Keratinocyte (primary cell): ENCODE results near the gene SMIM35.

Experiments used
- EZH2 ChIP-seq: IDR thresholded peaks from one replicate; pipeline ENCODE4 v1.6.1; 2012; ENCODE audit warnings: inconsistent platforms, mild to moderate bottlenecking, low read length, moderate library complexity
- TF ChIP-seq, protein P1 (sequence below), 3 experiments: IDR thresholded peaks in 1 of 3; conservative IDR thresholded peaks in 1 of 3; optimal IDR thresholded peaks in 1 of 3; 2 replicates in 2 of 3; 3 replicates in 1 of 3; pipeline versions ENCODE3 to v1.5.1; 2011; ENCODE audit warnings: low read length in 3 of 3, mild to moderate bottlenecking in 3 of 3, moderate library complexity in 2 of 3, control low read depth in 1 of 3, inconsistent platforms in 1 of 3; ENCODE audit not compliant: insufficient read depth in 2 of 3; ENCODE audit errors: extremely low read depth in 1 of 3

DNA sequence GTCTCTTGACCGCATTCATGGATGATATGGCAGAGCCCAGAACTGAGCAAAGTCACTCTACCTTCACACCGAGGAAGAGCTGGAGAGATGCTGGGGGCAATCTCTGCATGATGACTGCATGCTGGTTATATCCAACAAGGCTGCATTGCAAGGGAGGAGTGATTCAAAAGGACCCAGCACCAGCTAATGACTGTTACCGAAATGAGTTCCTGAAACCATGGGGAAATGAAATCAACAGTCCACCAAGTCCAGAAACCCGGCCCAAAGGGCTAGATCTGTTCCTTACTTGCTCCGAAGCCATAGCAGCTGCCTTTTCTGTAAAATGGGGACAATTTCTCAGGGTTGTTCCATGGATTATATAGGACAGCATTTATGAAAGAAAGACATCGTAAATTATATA, 1.2 kb upstream of the SMIM35 start:
- TF ChIP-seq, protein P1, sequence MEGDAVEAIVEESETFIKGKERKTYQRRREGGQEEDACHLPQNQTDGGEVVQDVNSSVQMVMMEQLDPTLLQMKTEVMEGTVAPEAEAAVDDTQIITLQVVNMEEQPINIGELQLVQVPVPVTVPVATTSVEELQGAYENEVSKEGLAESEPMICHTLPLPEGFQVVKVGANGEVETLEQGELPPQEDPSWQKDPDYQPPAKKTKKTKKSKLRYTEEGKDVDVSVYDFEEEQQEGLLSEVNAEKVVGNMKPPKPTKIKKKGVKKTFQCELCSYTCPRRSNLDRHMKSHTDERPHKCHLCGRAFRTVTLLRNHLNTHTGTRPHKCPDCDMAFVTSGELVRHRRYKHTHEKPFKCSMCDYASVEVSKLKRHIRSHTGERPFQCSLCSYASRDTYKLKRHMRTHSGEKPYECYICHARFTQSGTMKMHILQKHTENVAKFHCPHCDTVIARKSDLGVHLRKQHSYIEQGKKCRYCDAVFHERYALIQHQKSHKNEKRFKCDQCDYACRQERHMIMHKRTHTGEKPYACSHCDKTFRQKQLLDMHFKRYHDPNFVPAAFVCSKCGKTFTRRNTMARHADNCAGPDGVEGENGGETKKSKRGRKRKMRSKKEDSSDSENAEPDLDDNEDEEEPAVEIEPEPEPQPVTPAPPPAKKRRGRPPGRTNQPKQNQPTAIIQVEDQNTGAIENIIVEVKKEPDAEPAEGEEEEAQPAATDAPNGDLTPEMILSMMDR (optimal IDR thresholded peaks at IDR 0.05 in 1 of 3, IDR thresholded peaks at IDR 0.05 in 1 of 3, conservative IDR thresholded peaks at IDR 0.05 in 1 of 3; ENCODE audit: extremely low read depth in 1 of 3, insufficient read depth in 2 of 3, low read length in 3 of 3), result no peak
- no peak for TF ChIP-seq EZH2
